Neural progenitor cell (in vitro differentiated cells): ENCODE data around the gene TRAIP. TPM values are rescaled to one million over a fixed set of nuclear protein-coding genes. Genes with fewer than 3 reads are reported as not detected.
"Not testable (repeated sequence)": the region's sequence is repeated elsewhere in the genome, so short reads cannot be mapped to it uniquely, and the experiment has no call there.

Experiments used
- DNase-seq: peaks from one replicate; pipeline ENCODE4 v3.0.0-alpha.2; 2016; ENCODE audit warnings: low spot score
- H2AFZ ChIP-seq: fragments of 200-600 bp; sonication (generic); replicated peaks from 2 replicates; pipeline ENCODE4 v1.6.1; 2016; ENCODE audit warnings: antibody characterized with exemption
- H3F3A ChIP-seq: fragments of 200-600 bp; sonication (generic); 2 replicates; pipeline ENCODE4 v1.6.1; 2016; ENCODE audit warnings: antibody characterized with exemption, low read depth
- H3K27ac ChIP-seq: fragments of 200-600 bp; sonication (generic); 2 replicates; pipeline ENCODE4 v1.5.1; 2016; ENCODE audit warnings: mild to moderate bottlenecking
- H3K27me3 ChIP-seq: fragments of 200-600 bp; sonication (generic); 2 replicates; pipeline ENCODE4 v1.6.1; 2016; ENCODE audit warnings: mild to moderate bottlenecking, moderate library complexity
- H3K36me3 ChIP-seq: fragments of 200-600 bp; sonication (generic); 2 replicates; pipeline ENCODE4 v1.5.1; 2016
- H3K4me1 ChIP-seq: fragments of 200-600 bp; sonication (generic); 2 replicates; pipeline ENCODE4 v1.6.1; 2016; ENCODE audit warnings: mixed run types
- H3K4me2 ChIP-seq: fragments of 200-600 bp; sonication (generic); 2 replicates; pipeline ENCODE4 v1.6.1; 2016
- H3K4me3 ChIP-seq: fragments of 200-600 bp; sonication (generic); 2 replicates; pipeline ENCODE4 v1.5.1; 2016
- H3K79me2 ChIP-seq: fragments of 200-600 bp; sonication (generic); 2 replicates; pipeline ENCODE4 v1.6.1; 2016; ENCODE audit warnings: low read depth
- H3K9ac ChIP-seq: fragments of 200-600 bp; sonication (generic); 2 replicates; pipeline ENCODE4 v1.6.1; 2016
- H3K9me3 ChIP-seq: fragments of 200-600 bp; sonication (generic); 2 replicates; pipeline ENCODE4 v1.5.1; 2016; ENCODE audit warnings: low read depth
- H4K20me1 ChIP-seq: fragments of 200-600 bp; sonication (generic); 2 replicates; pipeline ENCODE4 v1.6.1; 2016; ENCODE audit warnings: low read depth
- H3K27ac Mint-ChIP-seq: 3 replicates; pipeline ENCODE4 v1.8.0; 2021; ENCODE audit warnings: mixed read lengths
- H3K27me3 Mint-ChIP-seq: 2 replicates; pipeline ENCODE4 v1.8.0; 2022; ENCODE audit warnings: low read depth, mild to moderate bottlenecking, inconsistent platforms, moderate library complexity, mixed read lengths; ENCODE audit not compliant: insufficient read depth
- H3K36me3 Mint-ChIP-seq: 3 replicates; pipeline ENCODE4 v1.8.0; 2021; ENCODE audit warnings: mixed read lengths
- H3K4me1 Mint-ChIP-seq: 3 replicates; pipeline ENCODE4 v1.8.0; 2021; ENCODE audit warnings: mixed read lengths
- H3K4me3 Mint-ChIP-seq: 3 replicates; pipeline ENCODE4 v1.8.0; 2021; ENCODE audit warnings: mild to moderate bottlenecking, moderate library complexity, mixed read lengths
- H3K9me3 Mint-ChIP-seq: 3 replicates; pipeline ENCODE4 v1.8.0; 2020; ENCODE audit warnings: mixed read lengths
- CTCF ChIP-seq: fragments of 200-600 bp; sonication (generic); IDR thresholded peaks from 2 replicates; pipeline ENCODE4 v1.5.1; 2017; ENCODE audit warnings: antibody characterized with exemption, mild to moderate bottlenecking
- EZH2 ChIP-seq: fragments of 200-600 bp; sonication (generic); IDR thresholded peaks from 2 replicates; pipeline ENCODE4 v1.6.1; 2017; ENCODE audit warnings: antibody characterized with exemption, mild to moderate bottlenecking, moderate library complexity
- EZH2phosphoT487 ChIP-seq: fragments of 200-600 bp; sonication (generic); IDR thresholded peaks from 2 replicates; pipeline ENCODE4 v1.6.1; 2017; ENCODE audit warnings: antibody characterized with exemption
- total RNA-seq: library from RNA; depleted of rRNA; stranded (reverse); fragments of >200 nt; gene quantifications from 2 replicates; pipeline ENCODE4 v1.2.3, GENCODE V29; 2015; ENCODE audit warnings: low replicate concordance

The TRAIP gene
- total RNA-seq, 1 donor from 2014 or later, result 24.4 TPM

DNA sequence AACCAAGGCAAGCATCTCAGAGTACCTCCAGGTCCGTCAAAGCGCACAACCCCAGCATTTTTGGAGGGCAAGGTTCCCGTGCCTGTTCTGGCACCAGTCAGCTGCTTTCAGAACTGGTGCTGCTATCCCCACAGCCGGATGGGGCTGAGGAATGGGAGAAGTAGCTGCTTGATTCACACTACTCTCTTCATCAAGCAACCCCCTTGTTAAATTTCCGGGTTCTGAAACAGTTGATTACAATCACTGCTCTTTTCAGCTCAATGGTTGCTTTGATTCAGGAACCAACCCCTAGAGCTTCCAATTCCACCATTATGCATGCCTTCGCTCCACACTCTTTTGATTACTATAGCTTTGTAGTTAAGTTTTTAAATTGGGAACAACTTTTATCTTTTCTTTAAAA lies 30.3 kb downstream of the TRAIP start:
- DNase-seq, result no peak
- Histone ChIP-seq H2AFZ (no peak overlapping the region), H3F3A (peaks cover 9% of the 10 kb centered on the region), H3K27me3 (no peaks in the 10 kb centered on the region), H4K20me1 (no peaks in the 10 kb centered on the region), H3K79me2 (no peaks in the 10 kb centered on the region), H3K4me2 (no peak overlapping the region), H3K36me3 (peaks cover 5% of the 10 kb centered on the region), H3K9ac (no peak overlapping the region), H3K9me3 (no peaks in the 10 kb centered on the region), H3K4me3 (no peak overlapping the region), H3K27ac (peak overlapping the region; percentile 29), H3K4me1 (no peaks in the 10 kb centered on the region)
- Mint-ChIP-seq H3K9me3 (no peaks in the 10 kb centered on the region), H3K4me1 (no peaks in the 10 kb centered on the region), H3K27ac (no peak overlapping the region), H3K36me3 (peaks cover 4% of the 10 kb centered on the region), H3K27me3 (no peaks in the 10 kb centered on the region), H3K4me3 (no peak overlapping the region)
- TF ChIP-seq EZH2phosphoT487 (no peak), CTCF (no peak), EZH2 (no peak)

DNA sequence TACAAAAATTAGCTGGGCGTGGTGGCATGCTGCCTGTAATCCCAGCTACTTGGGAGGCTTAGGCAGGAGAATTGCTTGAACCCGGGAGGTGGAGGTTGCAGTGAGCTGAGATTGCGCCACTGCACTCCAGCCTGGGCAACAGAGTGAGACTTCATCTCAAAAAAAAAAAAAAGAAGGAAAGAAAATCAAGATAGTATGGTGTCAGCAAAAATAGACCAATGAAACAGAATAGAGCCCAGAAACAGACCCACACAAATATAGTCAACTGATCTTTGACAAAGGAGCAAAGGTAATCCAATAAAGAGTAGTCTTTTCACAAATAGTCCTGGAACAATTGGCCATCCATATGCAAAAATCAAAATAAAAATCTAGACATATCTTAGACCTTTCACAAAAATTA lies 33.2 kb downstream of the TRAIP start:
- not testable (repeated sequence) for H3K36me3 Mint-ChIP-seq, H2AFZ ChIP-seq, H3K27me3 ChIP-seq, H3K4me3 ChIP-seq, H3K9ac ChIP-seq, H3K4me2 ChIP-seq, H3K4me1 ChIP-seq, H3K4me3 Mint-ChIP-seq, DNase-seq, H3K9me3 Mint-ChIP-seq, H4K20me1 ChIP-seq, H3K4me1 Mint-ChIP-seq, H3K36me3 ChIP-seq, H3K27ac Mint-ChIP-seq, H3K27ac ChIP-seq, H3K9me3 ChIP-seq, H3K27me3 Mint-ChIP-seq, H3K79me2 ChIP-seq, H3F3A ChIP-seq

DNA sequence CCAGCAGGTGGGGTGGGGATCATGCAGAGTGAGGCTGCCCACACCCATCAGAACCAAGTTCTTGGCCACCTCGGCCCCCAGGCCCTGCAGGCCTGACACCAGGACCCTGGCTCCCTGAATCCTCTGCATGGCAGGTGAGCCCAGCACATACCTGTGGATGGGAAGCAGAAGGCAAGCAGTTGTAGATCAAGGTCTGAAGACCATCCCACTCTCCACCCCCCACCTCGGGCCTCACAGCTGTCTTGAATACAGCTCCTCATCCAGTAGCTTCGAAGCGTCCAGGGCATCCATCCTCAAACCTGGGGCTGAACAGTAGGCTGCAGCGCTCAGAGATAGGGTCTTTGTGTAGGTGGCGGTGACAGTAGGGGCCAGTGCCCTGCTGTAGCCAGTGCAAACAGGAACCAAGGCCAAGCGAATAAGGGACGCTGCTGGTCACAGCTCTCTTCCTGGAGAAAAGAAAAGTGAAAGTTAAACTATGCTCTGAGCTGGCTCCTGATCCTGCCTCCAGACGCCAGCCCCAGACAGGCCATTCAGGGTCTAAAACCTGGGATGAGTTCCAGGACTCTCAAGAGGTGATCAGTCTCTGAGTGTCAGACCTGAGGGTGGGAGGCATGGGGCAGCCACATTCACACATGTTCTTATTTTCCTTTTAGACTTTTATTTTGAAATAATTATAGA lies 42.7 kb downstream of the TRAIP start, which contains the start of gene UBA7:
Gene UBA7 (minus strand): TSS at position 457 of the 678 bp plus-strand sequence. CDS start 166 bp downstream, at position 291.
- TF ChIP-seq CTCF (no peak), EZH2 (no peak), EZH2phosphoT487 (no peak)
- Histone ChIP-seq H4K20me1 (no peaks in the 10 kb centered on the region), H3K4me2 (no peak within 1 kb of the TSS), H3K36me3 (no peaks in the 10 kb centered on the region), H3K9ac (no peak within 1 kb of the TSS), H3K9me3 (no peaks in the 10 kb centered on the region), H2AFZ (no peak within 1 kb of the TSS), H3K27me3 (no peaks in the 10 kb centered on the region), H3F3A (no peaks in the 10 kb centered on the region), H3K4me1 (no peaks in the 10 kb centered on the region), H3K4me3 (no peak within 1 kb of the TSS), H3K79me2 (no peaks in the 10 kb centered on the region), H3K27ac (no peak within 1 kb of the TSS)
- Mint-ChIP-seq H3K27ac (no peak within 1 kb of the TSS), H3K4me3 (no peak within 1 kb of the TSS), H3K36me3 (no peaks in the 10 kb centered on the region), H3K9me3 (no peaks in the 10 kb centered on the region), H3K4me1 (no peaks in the 10 kb centered on the region), H3K27me3 (peaks cover 8% of the 10 kb centered on the region)
- DNase-seq, result no peak

GRCh38 chr3:49812916-49813496 lies 43.4 kb downstream of the TRAIP start:
- Histone ChIP-seq H2AFZ (no peak overlapping the region), H3K4me2 (no peak overlapping the region), H3K36me3 (no peaks in the 10 kb centered on the region), H3K27ac (no peak overlapping the region), H3F3A (no peaks in the 10 kb centered on the region), H4K20me1 (no peaks in the 10 kb centered on the region), H3K9ac (no peak overlapping the region), H3K9me3 (no peaks in the 10 kb centered on the region), H3K27me3 (no peaks in the 10 kb centered on the region), H3K4me3 (no peak overlapping the region), H3K4me1 (no peaks in the 10 kb centered on the region), H3K79me2 (no peaks in the 10 kb centered on the region)
- H3K27me3 Mint-ChIP-seq, result peaks cover 8% of the 10 kb centered on the region
- TF ChIP-seq EZH2phosphoT487 (no peak), CTCF (no peak), EZH2 (no peak)
- DNase-seq, result no peak
- H3K4me1 Mint-ChIP-seq, result no peaks in the 10 kb centered on the region
- no peak overlapping the region for H3K4me3 Mint-ChIP-seq
- H3K36me3 Mint-ChIP-seq, result no peaks in the 10 kb centered on the region
- no peak overlapping the region for H3K27ac Mint-ChIP-seq
- H3K9me3 Mint-ChIP-seq, result no peaks in the 10 kb centered on the region
